Sigmoid colon (tissue), 7 donors: ENCODE measurements around the gene GUCY1A2. TPM values are rescaled to one million over a fixed set of nuclear protein-coding genes. Genes with fewer than 3 reads are reported as not detected.

Source experiments
- DNase-seq: peaks from one replicate; pipeline ENCODE4 v3.0.0-alpha.2; 2019
- H3K27ac ChIP-seq, 4 donors: fragments of 200-600 bp; sonication (generic); one replicate each; pipeline ENCODE4 v1.5.1; 2016 to 2019; ENCODE audit warnings: mild to moderate bottlenecking in 1 of 4
- H3K27me3 ChIP-seq, 3 donors: fragments of 200-600 bp; sonication (generic); one replicate each; pipeline ENCODE4 v1.5.1; 2019; ENCODE audit warnings: mild to moderate bottlenecking in 1 of 3
- H3K36me3 ChIP-seq, 4 donors: fragments of 200-600 bp; sonication (generic); one replicate each; pipeline ENCODE4 v1.5.1; 2016 to 2019
- H3K4me1 ChIP-seq, 4 donors: fragments of 200-600 bp; sonication (generic); one replicate each; pipeline ENCODE4 v1.5.1; 2017 to 2019
- H3K4me3 ChIP-seq, 4 donors: fragments of 200-600 bp; sonication (generic); one replicate each; pipeline ENCODE4 v1.5.1; 2017 to 2019; ENCODE audit warnings: mild to moderate bottlenecking in 2 of 4, moderate library complexity in 1 of 4
- H3K9me3 ChIP-seq, 4 donors: fragments of 200-600 bp in 3 of 4; sonication (generic) in 3 of 4; one replicate each; pipeline versions ENCODE4 v1.5.1 to v1.6.1; 2013 to 2019
- EP300 ChIP-seq, 4 donors: sonication (generic); formaldehyde crosslinking; IDR thresholded peaks; one replicate each; pipeline ENCODE4 v1.6.1; 2017; ENCODE audit warnings: antibody characterized with exemption in 4 of 4
- POLR2A ChIP-seq, 2 donors: fragments of 450-650 bp; IDR thresholded peaks; one replicate each; pipeline ENCODE4 v1.6.1; 2016; ENCODE audit warnings: antibody characterized with exemption in 2 of 2, mild to moderate bottlenecking in 2 of 2, moderate library complexity in 2 of 2
- POLR2AphosphoS5 ChIP-seq, 4 donors: sonication (generic); formaldehyde crosslinking; IDR thresholded peaks; one replicate each; pipeline ENCODE4 v1.6.1; 2017; ENCODE audit warnings: antibody characterized with exemption in 4 of 4
- WGBS, 2 donors: extraction: QIAGEN DNeasy Blood & Tissue Kit; methylation state at CpG; one replicate each; pipeline ENCODE4 v1.1.7; 2013; 5-methylcytosine and 5-hydroxymethylcytosine counted together
- intact Hi-C: fragments of 100-400 bp; cut with DNase I; formaldehyde crosslinking; loops from one replicate; pipeline ENCODE4 v1.15.1; 2023
- polyA plus RNA-seq, 3 donors: library from polyadenylated mRNA; stranded (reverse); fragments of 200-250 nt; gene quantifications; one replicate each; pipeline ENCODE4 v1.2.3, GENCODE V29; 2013
- total RNA-seq, 4 donors: library from RNA; depleted of rRNA; stranded (reverse); fragments of >200 nt; gene quantifications; one replicate each; pipeline ENCODE4 v1.1.0, GENCODE V29; 2016
- TF ChIP-seq, protein P1 (sequence below), 4 experiments: fragments of 450-650 bp in 3 of 4; fragments of 200-600 bp in 1 of 4; IDR thresholded peaks; one replicate each; pipeline ENCODE4 v1.5.1; 2016 to 2019; ENCODE audit warnings: antibody characterized with exemption in 4 of 4, mild to moderate bottlenecking in 3 of 4, moderate library complexity in 2 of 4
- donor health status: healthy with polysubstance abuse.
- donor health status: Bipolar disorder and iron deficiency.
- donor health status: healthy.

The GUCY1A2 gene
- total and polyA plus RNA-seq, 7 donors: under 0.01 to 2.9 (median 1.6) TPM; not detected in 1

DNA sequence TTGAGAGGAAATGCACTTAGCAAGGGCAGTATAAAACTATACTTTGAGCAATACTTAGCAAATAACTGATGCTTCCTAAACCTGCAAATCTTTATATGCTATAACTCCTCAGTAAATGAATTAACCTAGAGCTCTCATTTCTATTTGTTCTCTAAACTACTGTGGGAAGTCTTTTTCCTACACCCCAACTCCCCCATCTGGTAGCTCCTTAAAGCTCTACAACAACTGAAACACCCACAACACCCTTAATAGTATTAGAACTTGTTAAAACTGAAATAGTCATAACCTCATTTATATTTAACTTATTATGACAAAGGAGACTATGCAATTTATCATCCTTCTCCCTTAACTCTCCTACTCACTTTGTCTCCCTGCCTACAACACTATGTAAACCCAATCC is 43.4 kb downstream of the GUCY1A2 start:
- Histone ChIP-seq H3K27ac (no peak overlapping the region), H3K36me3 (no peaks in the 10 kb centered on the region), H3K27me3 (no peaks in the 10 kb centered on the region), H3K4me3 (no peak overlapping the region), H3K4me1 (no peaks in the 10 kb centered on the region), H3K9me3 (no peaks in the 10 kb centered on the region)
- DNase-seq: no peak
- intact Hi-C loops: no loop called here
- TF ChIP-seq, protein P1, sequence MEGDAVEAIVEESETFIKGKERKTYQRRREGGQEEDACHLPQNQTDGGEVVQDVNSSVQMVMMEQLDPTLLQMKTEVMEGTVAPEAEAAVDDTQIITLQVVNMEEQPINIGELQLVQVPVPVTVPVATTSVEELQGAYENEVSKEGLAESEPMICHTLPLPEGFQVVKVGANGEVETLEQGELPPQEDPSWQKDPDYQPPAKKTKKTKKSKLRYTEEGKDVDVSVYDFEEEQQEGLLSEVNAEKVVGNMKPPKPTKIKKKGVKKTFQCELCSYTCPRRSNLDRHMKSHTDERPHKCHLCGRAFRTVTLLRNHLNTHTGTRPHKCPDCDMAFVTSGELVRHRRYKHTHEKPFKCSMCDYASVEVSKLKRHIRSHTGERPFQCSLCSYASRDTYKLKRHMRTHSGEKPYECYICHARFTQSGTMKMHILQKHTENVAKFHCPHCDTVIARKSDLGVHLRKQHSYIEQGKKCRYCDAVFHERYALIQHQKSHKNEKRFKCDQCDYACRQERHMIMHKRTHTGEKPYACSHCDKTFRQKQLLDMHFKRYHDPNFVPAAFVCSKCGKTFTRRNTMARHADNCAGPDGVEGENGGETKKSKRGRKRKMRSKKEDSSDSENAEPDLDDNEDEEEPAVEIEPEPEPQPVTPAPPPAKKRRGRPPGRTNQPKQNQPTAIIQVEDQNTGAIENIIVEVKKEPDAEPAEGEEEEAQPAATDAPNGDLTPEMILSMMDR (IDR thresholded peaks at IDR 0.05): no peak
- TF ChIP-seq EP300 (IDR thresholded peaks at IDR 0.05) (no peak), POLR2AphosphoS5 (IDR thresholded peaks at IDR 0.05) (no peak), POLR2A (IDR thresholded peaks at IDR 0.05) (no peak)

DNA sequence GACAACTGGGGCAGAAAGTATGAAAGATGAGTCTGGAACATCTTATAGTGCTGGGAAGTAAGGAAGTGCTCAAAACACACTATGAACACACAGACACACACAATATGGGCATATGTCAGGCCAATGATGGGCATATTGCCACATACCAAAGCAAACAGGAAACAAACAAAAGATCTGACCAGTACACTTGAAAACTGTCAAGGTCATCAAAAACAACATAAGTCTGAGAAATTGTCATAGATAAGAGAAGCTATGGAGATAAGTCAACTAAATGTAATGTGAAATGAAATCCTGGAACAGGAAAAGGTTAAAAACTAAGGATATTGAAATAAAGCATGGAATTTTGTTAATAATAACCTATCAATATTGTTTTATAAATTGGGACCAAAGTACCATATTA is 46.4 kb downstream of the GUCY1A2 start:
- H3K9me3 ChIP-seq: no peaks in the 10 kb centered on the region
- intact Hi-C loops: no loop called here
- no peak overlapping the region for H3K4me3 ChIP-seq
- no peak overlapping the region for H3K27ac ChIP-seq
- no peak for TF ChIP-seq POLR2A (IDR thresholded peaks at IDR 0.05)
- TF ChIP-seq EP300 (IDR thresholded peaks at IDR 0.05): no peak
- TF ChIP-seq, protein P1 (IDR thresholded peaks at IDR 0.05): no peak
- TF ChIP-seq POLR2AphosphoS5 (IDR thresholded peaks at IDR 0.05): no peak
- no peak for DNase-seq
- no peaks in the 10 kb centered on the region for H3K27me3 ChIP-seq
- no peaks in the 10 kb centered on the region for H3K4me1 ChIP-seq
- H3K36me3 ChIP-seq: no peaks in the 10 kb centered on the region

DNA sequence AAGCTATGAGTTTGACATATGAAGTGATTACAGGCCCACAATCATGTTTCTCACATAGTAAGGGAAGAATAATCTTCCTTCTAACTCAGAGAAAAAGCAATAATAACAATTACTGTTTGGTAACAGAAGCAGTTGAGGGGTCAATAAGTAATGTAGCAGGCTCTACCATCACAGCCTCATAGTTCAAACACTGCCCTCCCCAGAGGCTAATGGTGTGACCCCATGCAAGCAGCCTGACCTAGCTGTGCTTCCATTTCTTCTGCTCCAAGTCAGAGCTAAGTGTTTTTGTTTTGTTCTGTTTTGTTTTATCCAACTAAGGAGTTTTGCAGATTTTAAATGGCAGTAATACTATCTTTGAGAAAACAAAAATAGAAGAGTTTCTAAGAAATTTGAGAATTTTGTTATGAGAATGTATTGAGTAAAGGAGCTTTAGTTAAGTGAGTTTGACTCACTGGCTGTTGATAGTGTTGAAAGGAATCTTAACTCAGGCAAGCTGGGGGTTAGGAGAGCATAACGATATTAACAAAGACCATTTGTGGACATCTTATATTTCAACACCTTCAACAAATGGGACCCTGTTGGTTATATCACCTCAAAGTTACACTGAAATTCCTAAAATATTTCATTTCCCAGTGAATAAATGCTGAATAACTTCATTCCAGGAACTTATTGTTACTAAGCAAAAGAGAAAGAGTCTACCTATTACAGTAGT is 48.5 kb downstream of the GUCY1A2 start:
- H3K36me3 ChIP-seq: no peaks in the 10 kb centered on the region
- H3K9me3 ChIP-seq: no peaks in the 10 kb centered on the region
- 94 to 96% methylated on average over 1 of the region's 1 CpG for WGBS, 2 donors
- intact Hi-C loops: no loop called here
- no peaks in the 10 kb centered on the region for H3K4me1 ChIP-seq
- no peaks in the 10 kb centered on the region for H3K27me3 ChIP-seq
- DNase-seq: no peak
- H3K4me3 ChIP-seq: no peak overlapping the region
- no peak overlapping the region for H3K27ac ChIP-seq
- TF ChIP-seq POLR2A (IDR thresholded peaks at IDR 0.05): no peak
- no peak for TF ChIP-seq POLR2AphosphoS5 (IDR thresholded peaks at IDR 0.05)
- TF ChIP-seq, protein P1 (IDR thresholded peaks at IDR 0.05): no peak
- TF ChIP-seq EP300 (IDR thresholded peaks at IDR 0.05): no peak

DNA sequence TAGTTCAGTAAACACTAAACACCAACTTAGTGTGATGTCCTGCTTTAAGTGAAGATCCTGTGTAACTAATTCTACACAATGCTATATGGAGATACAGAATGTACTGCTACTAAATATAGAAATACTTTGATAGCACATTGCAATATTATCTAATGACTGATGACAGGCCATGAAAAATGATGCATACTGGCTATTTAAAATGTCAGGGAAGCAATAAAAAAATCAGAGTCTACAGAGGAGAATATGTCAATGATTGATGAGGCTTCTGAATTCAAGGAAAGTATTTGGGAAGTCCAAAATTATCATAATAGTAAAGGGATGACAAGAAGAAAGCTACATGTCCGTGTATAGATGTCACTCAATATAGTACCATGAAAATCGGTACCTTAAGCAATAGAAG is 55.3 kb downstream of the GUCY1A2 start:
- Histone ChIP-seq H3K4me1 (no peaks in the 10 kb centered on the region), H3K36me3 (no peaks in the 10 kb centered on the region), H3K27me3 (no peaks in the 10 kb centered on the region), H3K4me3 (no peak overlapping the region), H3K27ac (no peak overlapping the region), H3K9me3 (no peaks in the 10 kb centered on the region)
- DNase-seq: no peak
- intact Hi-C loops: no loop called here
- WGBS, 2 donors: 86 to 89% methylated on average over 2 of the region's 2 CpGs
- TF ChIP-seq, protein P1 (IDR thresholded peaks at IDR 0.05): no peak
- TF ChIP-seq EP300 (IDR thresholded peaks at IDR 0.05) (no peak), POLR2AphosphoS5 (IDR thresholded peaks at IDR 0.05) (no peak), POLR2A (IDR thresholded peaks at IDR 0.05) (no peak)

DNA sequence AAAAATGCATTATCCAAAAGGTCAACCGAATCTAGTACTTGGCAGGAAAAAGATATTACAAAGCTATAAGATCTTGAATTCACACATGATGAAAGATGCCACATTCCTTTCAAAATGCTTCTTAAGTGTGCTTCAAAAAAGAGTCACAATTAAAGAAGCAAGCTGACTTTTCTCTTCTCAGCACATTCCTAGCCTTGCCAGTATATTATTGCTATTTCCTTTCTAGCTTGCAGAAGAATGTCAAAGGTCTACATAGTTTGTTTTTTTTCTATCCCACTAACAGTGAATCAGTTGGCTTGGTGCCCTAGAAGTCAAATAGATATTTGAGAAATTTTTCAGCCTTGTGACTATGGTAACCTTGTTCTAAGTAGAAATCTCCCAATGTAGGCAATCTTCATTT is 56.8 kb downstream of the GUCY1A2 start:
- no peaks in the 10 kb centered on the region for H3K36me3 ChIP-seq
- WGBS, 2 donors: 33 to 55% methylated on average over 1 of the region's 1 CpG
- H3K4me3 ChIP-seq: no peak overlapping the region
- intact Hi-C loops: no loop called here
- H3K4me1 ChIP-seq: no peaks in the 10 kb centered on the region
- no peaks in the 10 kb centered on the region for H3K27me3 ChIP-seq
- no peak for DNase-seq
- TF ChIP-seq EP300 (IDR thresholded peaks at IDR 0.05) (no peak), POLR2A (IDR thresholded peaks at IDR 0.05) (no peak), POLR2AphosphoS5 (IDR thresholded peaks at IDR 0.05) (no peak)
- TF ChIP-seq, protein P1 (IDR thresholded peaks at IDR 0.05): no peak
- no peaks in the 10 kb centered on the region for H3K9me3 ChIP-seq
- no peak overlapping the region for H3K27ac ChIP-seq
